ENCODE data around the gene PRKAB1. TPM values are rescaled to one million over a fixed set of nuclear protein-coding genes. Genes with fewer than 3 reads are reported as not detected.

The PRKAB1 gene
- total and polyA plus RNA-seq, 2 donors, result 16.1 to 37.9 TPM

DNA sequence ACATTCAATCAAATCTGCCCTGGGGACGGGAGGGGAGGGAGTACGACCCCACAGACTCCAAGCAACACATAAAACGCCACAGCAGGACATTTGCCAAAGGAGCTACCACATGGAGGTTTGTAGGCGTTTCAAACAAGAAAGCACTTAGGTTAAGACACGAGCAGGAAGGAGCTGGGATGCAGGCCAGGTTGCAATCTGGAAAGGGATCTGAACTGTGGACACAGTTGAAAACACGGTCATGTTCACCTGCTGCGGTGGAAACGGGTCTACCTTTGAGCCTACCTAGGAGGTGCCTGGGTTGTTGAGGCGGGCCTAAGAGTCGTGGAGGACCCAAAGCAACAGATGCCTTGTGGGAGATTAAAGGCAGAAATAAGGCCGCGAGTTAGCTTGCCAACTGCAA, 18.4 kb downstream of the PRKAB1 start:
- 97% methylated on average over 12 of the region's 12 CpGs for WGBS
- no peak for DNase-seq (ENCODE audit: low read depth in 6 of 9, low spot score in 9 of 9)
- no peaks in the 10 kb centered on the region for H3K27me3 ChIP-seq (ENCODE audit: control insufficient read depth in 2 of 2, insufficient read depth in 1 of 2, low read length in 1 of 2)
- no peak overlapping the region for H3K4me3 ChIP-seq (ENCODE audit: low read length in 2 of 2)
- H3K9me3 ChIP-seq (ENCODE audit: control insufficient read depth in 2 of 2, insufficient read depth in 1 of 2, low read length in 1 of 2), result no peaks in the 10 kb centered on the region
- no peak overlapping the region for H3K27ac ChIP-seq (ENCODE audit: low read depth in 1 of 2, low read length in 1 of 2)
- H3K4me1 ChIP-seq (ENCODE audit: control insufficient read depth in 2 of 2, insufficient read depth in 2 of 2, low read length in 2 of 2), result no peaks in the 10 kb centered on the region
- H3K36me3 ChIP-seq (ENCODE audit: control insufficient read depth in 2 of 2, insufficient read depth in 2 of 2, low read length in 1 of 2), result peaks cover 40 to 43% of the 10 kb centered on the region in 2 donors

DNA sequence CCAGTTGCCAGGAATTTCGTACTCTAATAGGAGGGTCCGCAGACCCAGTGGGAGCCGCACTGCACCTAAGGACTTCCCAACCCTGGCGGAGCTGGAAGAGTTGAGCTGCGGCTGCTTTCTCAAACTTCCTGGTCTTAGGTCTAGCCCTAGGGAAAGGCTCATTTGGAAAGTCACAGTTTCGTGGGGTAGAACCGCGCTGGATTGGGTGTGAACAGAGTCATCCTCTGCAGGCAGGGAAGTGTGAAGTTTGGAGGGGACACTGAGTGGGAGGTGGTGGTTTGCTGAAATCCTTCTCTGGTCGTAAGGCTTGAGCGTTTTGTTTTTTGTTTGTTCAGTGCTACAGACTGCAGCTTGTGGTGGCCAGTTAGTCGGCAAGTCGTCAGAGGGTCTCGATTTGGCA, 18.8 kb downstream of the PRKAB1 start:
- no peak overlapping the region for H3K27ac ChIP-seq (ENCODE audit: low read depth in 1 of 2, low read length in 1 of 2)
- H3K4me3 ChIP-seq (ENCODE audit: low read length in 2 of 2), result no peak overlapping the region
- DNase-seq (ENCODE audit: low read depth in 6 of 9, low spot score in 9 of 9), result no peak
- H3K9me3 ChIP-seq (ENCODE audit: control insufficient read depth in 2 of 2, insufficient read depth in 1 of 2, low read length in 1 of 2), result no peaks in the 10 kb centered on the region
- H3K27me3 ChIP-seq (ENCODE audit: control insufficient read depth in 2 of 2, insufficient read depth in 1 of 2, low read length in 1 of 2), result no peaks in the 10 kb centered on the region
- WGBS, result 97% methylated on average over 13 of the region's 13 CpGs
- H3K4me1 ChIP-seq (ENCODE audit: control insufficient read depth in 2 of 2, insufficient read depth in 2 of 2, low read length in 2 of 2), result no peaks in the 10 kb centered on the region
- H3K36me3 ChIP-seq (ENCODE audit: control insufficient read depth in 2 of 2, insufficient read depth in 2 of 2, low read length in 1 of 2), result peaks cover 35 to 40% of the 10 kb centered on the region in 2 donors

DNA sequence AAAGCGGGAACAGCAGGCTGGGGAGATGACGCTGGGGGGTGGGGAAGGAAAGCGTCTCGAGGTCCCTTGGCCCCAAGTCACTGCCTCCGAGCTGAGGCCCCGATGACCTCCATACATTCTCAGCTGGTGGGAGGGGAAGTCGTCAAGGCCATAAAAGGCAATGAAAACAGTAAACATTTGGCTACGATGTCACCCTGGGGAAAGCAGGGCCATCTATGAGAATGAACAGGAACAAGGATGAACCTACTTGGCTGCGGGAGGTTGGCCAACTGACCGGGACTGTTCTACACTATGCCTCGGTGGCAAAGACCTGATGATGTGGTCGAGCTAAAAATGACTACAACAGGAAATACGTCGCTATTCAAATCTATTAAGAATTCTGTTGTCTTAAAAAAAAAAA, 19.5 kb downstream of the PRKAB1 start:
- Histone ChIP-seq H3K27ac (ENCODE audit: low read depth in 1 of 2, low read length in 1 of 2) (no peak overlapping the region), H3K27me3 (ENCODE audit: control insufficient read depth in 2 of 2, insufficient read depth in 1 of 2, low read length in 1 of 2) (no peaks in the 10 kb centered on the region), H3K9me3 (ENCODE audit: control insufficient read depth in 2 of 2, insufficient read depth in 1 of 2, low read length in 1 of 2) (no peaks in the 10 kb centered on the region), H3K4me1 (ENCODE audit: control insufficient read depth in 2 of 2, insufficient read depth in 2 of 2, low read length in 2 of 2) (no peaks in the 10 kb centered on the region), H3K36me3 (ENCODE audit: control insufficient read depth in 2 of 2, insufficient read depth in 2 of 2, low read length in 1 of 2) (peaks cover 35 to 36% of the 10 kb centered on the region in 2 donors), H3K4me3 (ENCODE audit: low read length in 2 of 2) (no peak overlapping the region)
- DNase-seq (ENCODE audit: low read depth in 6 of 9, low spot score in 9 of 9), result no peak
- WGBS, result 95% methylated on average over 14 of the region's 14 CpGs

DNA sequence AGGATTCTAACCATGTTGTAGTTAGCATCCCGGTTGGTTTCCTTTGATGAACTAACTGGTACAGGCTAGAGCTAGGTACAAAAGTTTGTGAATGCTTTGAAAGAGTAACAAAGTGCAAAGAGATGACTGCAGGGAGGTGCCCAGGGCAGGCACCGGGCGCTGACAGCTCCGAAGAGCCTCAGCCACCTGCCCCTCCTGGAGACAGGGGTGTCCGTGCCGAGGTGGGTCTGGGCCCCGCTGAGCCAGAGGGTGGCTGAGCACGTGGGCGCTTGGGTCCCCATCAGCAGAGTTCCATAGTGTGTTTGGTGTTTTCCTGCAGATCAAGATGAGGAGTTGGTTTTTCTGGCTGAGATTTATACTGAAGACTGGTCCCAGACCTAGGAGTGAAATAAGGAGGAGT, 19.9 kb downstream of the PRKAB1 start:
- DNase-seq (ENCODE audit: low read depth in 6 of 9, low spot score in 9 of 9), result no peak
- WGBS, result 98% methylated on average over 9 of the region's 9 CpGs
- no peaks in the 10 kb centered on the region for H3K9me3 ChIP-seq (ENCODE audit: control insufficient read depth in 2 of 2, insufficient read depth in 1 of 2, low read length in 1 of 2)
- no peaks in the 10 kb centered on the region for H3K27me3 ChIP-seq (ENCODE audit: control insufficient read depth in 2 of 2, insufficient read depth in 1 of 2, low read length in 1 of 2)
- H3K4me3 ChIP-seq (ENCODE audit: low read length in 2 of 2), result no peak overlapping the region
- no peaks in the 10 kb centered on the region for H3K4me1 ChIP-seq (ENCODE audit: control insufficient read depth in 2 of 2, insufficient read depth in 2 of 2, low read length in 2 of 2)
- H3K36me3 ChIP-seq (ENCODE audit: control insufficient read depth in 2 of 2, insufficient read depth in 2 of 2, low read length in 1 of 2), result peaks cover 35 to 36% of the 10 kb centered on the region in 2 donors
- no peak overlapping the region for H3K27ac ChIP-seq (ENCODE audit: low read depth in 1 of 2, low read length in 1 of 2)

DNA sequence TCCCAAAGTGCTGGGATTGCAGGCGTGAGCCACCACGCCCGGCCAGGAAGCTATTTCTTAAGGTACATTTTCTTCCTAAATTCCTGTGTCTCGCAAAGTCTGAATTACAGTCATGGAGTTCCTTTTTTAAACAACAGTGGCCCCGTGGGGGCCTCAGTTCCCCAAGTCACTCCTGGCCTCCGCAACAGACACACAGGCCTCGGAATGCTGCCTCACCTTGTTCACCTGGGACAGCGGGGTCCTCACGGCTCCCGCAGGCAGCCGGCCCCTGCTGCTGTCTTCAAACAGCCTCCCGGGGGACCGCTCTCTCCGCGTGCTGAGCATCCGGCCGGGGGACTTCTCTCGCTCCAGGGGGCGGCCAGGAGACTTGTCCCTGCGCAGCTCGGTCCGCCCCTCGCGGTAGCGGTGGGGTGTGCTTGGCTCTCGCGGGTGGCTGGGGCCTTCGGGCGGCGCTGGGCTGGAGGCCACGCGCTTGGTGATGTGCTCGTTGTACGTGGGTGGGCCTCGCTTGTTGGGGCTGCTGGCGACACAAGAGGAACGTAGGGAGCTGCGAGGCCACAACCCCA, 22.1 kb downstream of the PRKAB1 start:
- H3K4me3 ChIP-seq (ENCODE audit: low read length in 2 of 2), result no peak overlapping the region
- 98% methylated on average over 38 of the region's 38 CpGs for WGBS
- no peak for DNase-seq (ENCODE audit: low read depth in 6 of 9, low spot score in 9 of 9)
- peaks cover 32 to 35% of the 10 kb centered on the region in 2 donors for H3K36me3 ChIP-seq (ENCODE audit: control insufficient read depth in 2 of 2, insufficient read depth in 2 of 2, low read length in 1 of 2)
- H3K4me1 ChIP-seq (ENCODE audit: control insufficient read depth in 2 of 2, insufficient read depth in 2 of 2, low read length in 2 of 2), result no peaks in the 10 kb centered on the region
- H3K27ac ChIP-seq (ENCODE audit: low read depth in 1 of 2, low read length in 1 of 2), result no peak overlapping the region
- no peaks in the 10 kb centered on the region for H3K27me3 ChIP-seq (ENCODE audit: control insufficient read depth in 2 of 2, insufficient read depth in 1 of 2, low read length in 1 of 2)
- H3K9me3 ChIP-seq (ENCODE audit: control insufficient read depth in 2 of 2, insufficient read depth in 1 of 2, low read length in 1 of 2), result no peaks in the 10 kb centered on the region

DNA sequence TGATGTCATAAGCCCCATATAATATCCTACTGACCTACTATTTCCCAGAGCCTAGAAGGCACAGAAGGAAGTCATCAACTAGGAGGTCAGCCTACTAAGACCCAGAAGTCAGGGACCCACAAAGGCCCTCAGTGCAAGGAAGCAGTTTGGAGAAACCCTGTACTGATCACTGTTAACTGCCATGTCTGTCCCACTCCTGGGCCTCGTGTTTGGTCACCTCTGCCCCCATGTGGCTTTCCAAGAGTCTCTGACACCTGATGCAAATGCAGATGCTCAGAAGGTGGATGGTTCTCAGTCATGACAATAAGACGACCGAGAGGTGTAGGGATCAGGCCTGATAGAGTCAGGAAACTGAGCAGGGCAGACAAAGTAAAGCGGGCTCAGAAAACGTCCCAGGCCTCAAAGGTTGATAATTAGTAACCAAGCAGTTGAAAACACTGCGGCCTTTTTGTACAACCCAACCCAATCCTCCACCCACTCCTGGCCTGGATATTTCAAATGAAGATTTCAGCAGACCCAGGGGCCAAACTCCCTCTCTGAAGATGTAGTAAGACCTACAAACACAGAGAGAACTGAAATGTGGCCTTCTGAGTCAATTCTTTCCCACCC, 23.4 kb downstream of the PRKAB1 start:
- Histone ChIP-seq H3K27ac (ENCODE audit: low read depth in 1 of 2, low read length in 1 of 2) (no peak overlapping the region), H3K4me1 (ENCODE audit: control insufficient read depth in 2 of 2, insufficient read depth in 2 of 2, low read length in 2 of 2) (no peaks in the 10 kb centered on the region), H3K9me3 (ENCODE audit: control insufficient read depth in 2 of 2, insufficient read depth in 1 of 2, low read length in 1 of 2) (no peaks in the 10 kb centered on the region), H3K27me3 (ENCODE audit: control insufficient read depth in 2 of 2, insufficient read depth in 1 of 2, low read length in 1 of 2) (no peaks in the 10 kb centered on the region), H3K36me3 (ENCODE audit: control insufficient read depth in 2 of 2, insufficient read depth in 2 of 2, low read length in 1 of 2) (peaks cover 30 to 32% of the 10 kb centered on the region in 2 donors), H3K4me3 (ENCODE audit: low read length in 2 of 2) (no peak overlapping the region)
- no peak for DNase-seq (ENCODE audit: low read depth in 6 of 9, low spot score in 9 of 9)
- 96% methylated on average over 6 of the region's 6 CpGs for WGBS

DNA sequence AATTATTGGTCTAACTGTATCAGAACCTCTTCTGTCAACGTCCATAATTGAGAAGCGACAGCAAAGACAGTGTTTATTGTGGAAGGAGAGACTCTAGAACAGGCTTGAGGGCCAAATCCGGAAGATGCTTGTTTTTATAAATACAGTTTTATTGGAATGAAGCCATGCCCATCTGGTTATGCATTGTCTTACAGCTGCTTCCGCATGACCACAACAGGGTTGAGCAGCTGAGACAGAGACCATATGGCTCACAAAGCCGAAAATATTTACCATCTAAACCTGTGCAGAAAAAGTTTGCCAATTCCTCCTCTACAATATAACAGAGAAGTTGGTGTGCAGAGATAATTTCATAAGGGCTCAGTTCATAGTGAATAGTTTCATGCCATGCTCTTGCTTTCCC, 24.5 kb downstream of the PRKAB1 start:
- WGBS, result 98% methylated on average over 5 of the region's 5 CpGs
- Histone ChIP-seq H3K4me3 (ENCODE audit: low read length in 2 of 2) (no peak overlapping the region), H3K27ac (ENCODE audit: low read depth in 1 of 2, low read length in 1 of 2) (no peak overlapping the region), H3K36me3 (ENCODE audit: control insufficient read depth in 2 of 2, insufficient read depth in 2 of 2, low read length in 1 of 2) (peaks cover 24 to 32% of the 10 kb centered on the region in 2 donors), H3K4me1 (ENCODE audit: control insufficient read depth in 2 of 2, insufficient read depth in 2 of 2, low read length in 2 of 2) (no peaks in the 10 kb centered on the region), H3K9me3 (ENCODE audit: control insufficient read depth in 2 of 2, insufficient read depth in 1 of 2, low read length in 1 of 2) (no peaks in the 10 kb centered on the region), H3K27me3 (ENCODE audit: control insufficient read depth in 2 of 2, insufficient read depth in 1 of 2, low read length in 1 of 2) (no peaks in the 10 kb centered on the region)
- DNase-seq (ENCODE audit: low read depth in 6 of 9, low spot score in 9 of 9), result no peak

DNA sequence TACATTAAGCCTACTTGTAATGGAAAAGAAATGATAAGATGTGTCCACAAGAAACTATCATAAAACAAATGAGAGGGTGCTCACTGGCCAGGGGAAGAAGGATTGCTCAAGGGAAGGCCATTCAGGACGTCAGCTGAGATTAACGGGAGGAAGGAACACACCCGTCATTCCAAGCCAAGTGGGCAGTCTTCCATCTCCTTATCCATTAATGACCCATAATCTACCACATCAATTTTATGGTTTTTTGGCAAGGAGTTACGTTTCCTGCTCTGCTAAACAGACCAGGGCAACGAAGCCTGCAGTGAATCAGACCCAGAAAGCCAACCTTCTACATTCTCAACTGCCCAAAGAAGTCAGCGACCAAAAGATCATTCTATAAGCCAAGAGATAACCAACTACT, 25.1 kb downstream of the PRKAB1 start:
- Histone ChIP-seq H3K27me3 (ENCODE audit: control insufficient read depth in 2 of 2, insufficient read depth in 1 of 2, low read length in 1 of 2) (no peaks in the 10 kb centered on the region), H3K27ac (ENCODE audit: low read depth in 1 of 2, low read length in 1 of 2) (no peak overlapping the region), H3K36me3 (ENCODE audit: control insufficient read depth in 2 of 2, insufficient read depth in 2 of 2, low read length in 1 of 2) (peaks cover 26 to 34% of the 10 kb centered on the region in 2 donors), H3K4me1 (ENCODE audit: control insufficient read depth in 2 of 2, insufficient read depth in 2 of 2, low read length in 2 of 2) (no peaks in the 10 kb centered on the region), H3K4me3 (ENCODE audit: low read length in 2 of 2) (no peak overlapping the region), H3K9me3 (ENCODE audit: control insufficient read depth in 2 of 2, insufficient read depth in 1 of 2, low read length in 1 of 2) (no peaks in the 10 kb centered on the region)
- DNase-seq (ENCODE audit: low read depth in 6 of 9, low spot score in 9 of 9), result no peak
- 97% methylated on average over 6 of the region's 6 CpGs for WGBS

DNA sequence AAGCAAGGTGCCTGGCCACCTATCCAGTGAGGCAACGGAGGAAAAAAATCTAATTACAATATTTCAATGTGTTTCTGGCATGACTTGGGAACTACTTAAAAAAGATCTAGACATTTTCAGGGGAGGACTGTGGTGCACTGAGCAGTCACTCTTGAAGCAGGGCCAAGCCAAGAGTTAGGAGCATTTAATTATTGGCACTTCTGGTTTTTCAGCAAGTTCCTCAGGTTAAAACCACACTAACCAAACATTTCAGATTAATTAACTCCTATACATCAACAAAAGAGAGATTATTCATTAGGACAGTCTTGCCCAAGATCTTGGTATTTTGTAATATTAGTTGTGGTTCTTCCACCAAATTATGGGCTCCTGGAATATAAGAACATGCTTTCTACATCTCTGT, 25.6 kb downstream of the PRKAB1 start:
- H3K36me3 ChIP-seq (ENCODE audit: control insufficient read depth in 2 of 2, insufficient read depth in 2 of 2, low read length in 1 of 2), result peaks cover 22 to 29% of the 10 kb centered on the region in 2 donors
- no peaks in the 10 kb centered on the region for H3K4me1 ChIP-seq (ENCODE audit: control insufficient read depth in 2 of 2, insufficient read depth in 2 of 2, low read length in 2 of 2)
- no peak overlapping the region for H3K27ac ChIP-seq (ENCODE audit: low read depth in 1 of 2, low read length in 1 of 2)

More for the DNA sequence above, 25.6 kb downstream of the PRKAB1 start:
- 95% methylated on average over 1 of the region's 1 CpG for WGBS
- no peak for DNase-seq (ENCODE audit: low read depth in 6 of 9, low spot score in 9 of 9)
- no peaks in the 10 kb centered on the region for H3K9me3 ChIP-seq (ENCODE audit: control insufficient read depth in 2 of 2, insufficient read depth in 1 of 2, low read length in 1 of 2)
- H3K27me3 ChIP-seq (ENCODE audit: control insufficient read depth in 2 of 2, insufficient read depth in 1 of 2, low read length in 1 of 2), result no peaks in the 10 kb centered on the region
- H3K4me3 ChIP-seq (ENCODE audit: low read length in 2 of 2), result no peak overlapping the region

Measured in thymus (tissue), 11 donors.